Vagina (tissue), 2 donors: ENCODE measurements around the gene TTLL11.
"Not testable (repeated sequence)": the region's sequence is repeated elsewhere in the genome, so short reads cannot be mapped to it uniquely, and the experiment has no call there.

Experiments
- CTCF ChIP-seq, 3 experiments: fragments of 450-650 bp in 2 of 3; fragments of 200-600 bp in 1 of 3; sonication (generic) in 1 of 3; IDR thresholded peaks; one replicate each; pipeline ENCODE4 v1.5.1; 2017 to 2019; ENCODE audit warnings: antibody characterized with exemption in 3 of 3, mild to moderate bottlenecking in 2 of 3, moderate library complexity in 2 of 3
- POLR2AphosphoS5 ChIP-seq, 2 donors: sonication (generic); formaldehyde crosslinking; IDR thresholded peaks; one replicate each; pipeline ENCODE4 v1.9.0; 2017; ENCODE audit warnings: antibody characterized with exemption in 2 of 2, mild to moderate bottlenecking in 2 of 2, low read depth in 1 of 2; ENCODE audit not compliant: insufficient read depth in 1 of 2

- not testable (repeated sequence) for TF ChIP-seq POLR2AphosphoS5 (IDR thresholded peaks at IDR 0.05; ENCODE audit: insufficient read depth in 1 of 2, low read depth in 1 of 2); CTCF (IDR thresholded peaks at IDR 0.05)
Observed at GRCh38 chr9:121792476-121792875, 300.6 kb downstream of the TTLL11 start.
